GM19193 (cell line): ENCODE data around the gene IFI30.
A peak's percentile ranks its signal among the peaks of the same experiment; 100 is the strongest.

ENCODE experiments used
- POLR2A ChIP-seq: IDR thresholded peaks from 4 replicates; pipeline ENCODE4 v1.6.1; 2011; ENCODE audit not compliant: insufficient read depth, insufficient read length; ENCODE audit errors: extremely low read depth

IFI30 gene

DNA sequence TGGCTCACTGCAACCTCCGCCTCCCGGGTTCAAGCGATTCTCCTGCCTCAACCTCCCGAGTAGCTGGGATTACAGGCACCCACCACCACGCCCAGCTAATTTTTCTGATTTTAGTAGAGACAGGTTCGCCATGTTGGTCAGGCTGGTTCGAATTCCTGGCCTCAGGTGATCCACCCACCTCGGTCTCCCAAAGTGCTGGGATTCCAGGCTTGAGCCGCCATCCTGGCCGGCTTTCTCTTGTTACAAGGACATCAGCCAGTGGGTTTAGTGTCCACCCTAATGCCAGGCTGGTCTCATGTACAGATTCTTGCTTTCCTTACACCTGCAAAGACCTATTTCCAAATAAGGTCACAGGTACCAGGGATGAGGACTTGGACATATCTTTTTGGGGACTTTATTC lies 13.8 kb upstream of the IFI30 start:
- no peak for TF ChIP-seq POLR2A

DNA sequence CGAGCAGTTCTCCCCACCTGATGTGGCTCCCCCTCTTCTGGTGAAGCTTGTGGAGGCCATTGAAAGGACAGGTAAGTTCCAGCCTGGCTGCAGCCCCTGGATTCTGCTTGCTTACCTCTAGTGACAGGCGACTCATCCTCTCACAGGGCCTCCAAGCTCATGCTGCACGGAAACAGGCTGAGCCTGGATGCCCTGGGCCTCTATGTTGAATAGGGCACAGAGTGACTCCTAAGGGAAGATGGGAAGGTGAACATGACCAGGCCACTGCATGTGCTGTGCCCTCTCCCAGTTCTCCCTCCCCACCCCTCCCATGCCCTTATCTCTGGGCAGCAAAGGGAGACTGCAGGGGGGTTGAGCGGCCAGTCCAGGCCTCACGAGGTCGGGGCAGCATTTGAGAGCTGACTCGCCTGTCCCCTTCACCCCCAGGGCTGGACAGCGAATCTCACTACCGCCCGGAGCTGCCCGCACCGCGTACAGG lies 13.1 kb upstream of the IFI30 start:
- TF ChIP-seq POLR2A, result no peak

DNA sequence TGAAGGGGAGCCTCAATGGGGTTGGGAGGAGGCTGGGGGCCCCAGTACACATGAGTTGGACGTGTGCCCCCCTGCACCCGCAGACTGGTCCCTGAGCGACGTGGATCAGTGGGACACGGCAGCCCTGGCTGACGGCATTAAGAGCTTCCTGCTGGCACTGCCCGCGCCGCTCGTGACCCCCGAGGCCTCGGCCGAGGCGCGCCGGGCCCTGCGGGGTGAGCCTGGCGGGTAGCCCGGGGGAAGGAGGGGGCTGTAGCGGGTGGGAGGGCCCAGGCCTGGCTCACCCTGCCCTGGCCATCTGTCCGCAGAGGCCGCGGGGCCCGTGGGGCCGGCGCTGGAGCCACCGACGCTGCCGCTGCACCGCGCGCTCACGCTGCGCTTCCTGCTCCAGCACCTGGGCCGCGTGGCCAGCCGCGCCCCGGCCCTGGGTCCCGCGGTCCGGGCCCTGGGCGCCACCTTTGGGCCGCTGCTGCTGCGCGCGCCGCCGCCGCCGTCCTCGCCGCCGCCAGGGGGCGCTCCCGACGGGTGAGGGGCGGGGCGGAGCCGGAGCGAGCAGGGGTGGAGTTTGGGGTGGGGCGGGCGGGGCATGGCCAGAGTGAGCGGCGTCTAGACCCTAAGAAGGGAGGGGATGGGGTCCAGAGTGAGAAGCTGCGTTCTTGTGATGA lies 12.5 kb upstream of the IFI30 start:
- TF ChIP-seq POLR2A, result peak; percentile 64

DNA sequence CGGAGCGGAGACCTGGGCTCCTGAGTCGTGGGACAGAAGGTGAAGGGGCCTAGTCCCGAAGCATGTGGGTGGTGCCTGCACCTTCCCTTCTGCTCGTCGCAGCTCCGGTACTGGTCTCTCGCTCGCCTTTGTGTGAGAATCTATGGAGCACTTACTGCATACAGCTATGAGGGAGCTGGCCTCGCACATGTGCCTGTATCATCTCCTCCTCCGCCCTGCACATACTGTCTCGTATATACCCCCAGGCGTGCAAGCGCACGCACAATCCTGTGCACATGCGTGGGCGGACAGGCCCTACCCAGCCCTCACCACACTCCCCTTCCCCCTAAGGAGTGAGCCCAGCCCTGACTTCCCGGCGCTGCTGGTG lies 12.0 kb upstream of the IFI30 start:
- no peak for TF ChIP-seq POLR2A

DNA sequence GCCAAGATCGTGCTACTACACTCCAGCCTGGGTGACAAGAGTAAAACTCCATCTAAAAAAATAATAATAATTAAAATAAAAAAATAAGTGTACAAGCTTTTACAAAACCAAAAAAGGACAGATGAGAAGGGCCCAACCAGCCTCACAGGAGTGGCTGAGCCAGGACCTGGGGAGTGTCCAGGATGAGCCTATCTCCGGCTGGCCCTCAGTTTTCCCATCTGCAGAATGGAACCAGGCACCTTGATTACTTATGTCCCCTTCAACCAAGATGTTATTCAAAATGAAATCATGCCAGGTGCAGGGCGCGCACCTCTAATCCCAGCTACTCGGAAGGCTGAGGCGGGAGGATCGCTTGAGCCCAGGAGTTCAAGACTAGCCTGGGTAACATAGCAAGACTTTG lies 9.5 kb upstream of the IFI30 start:
- TF ChIP-seq POLR2A, result no peak

DNA sequence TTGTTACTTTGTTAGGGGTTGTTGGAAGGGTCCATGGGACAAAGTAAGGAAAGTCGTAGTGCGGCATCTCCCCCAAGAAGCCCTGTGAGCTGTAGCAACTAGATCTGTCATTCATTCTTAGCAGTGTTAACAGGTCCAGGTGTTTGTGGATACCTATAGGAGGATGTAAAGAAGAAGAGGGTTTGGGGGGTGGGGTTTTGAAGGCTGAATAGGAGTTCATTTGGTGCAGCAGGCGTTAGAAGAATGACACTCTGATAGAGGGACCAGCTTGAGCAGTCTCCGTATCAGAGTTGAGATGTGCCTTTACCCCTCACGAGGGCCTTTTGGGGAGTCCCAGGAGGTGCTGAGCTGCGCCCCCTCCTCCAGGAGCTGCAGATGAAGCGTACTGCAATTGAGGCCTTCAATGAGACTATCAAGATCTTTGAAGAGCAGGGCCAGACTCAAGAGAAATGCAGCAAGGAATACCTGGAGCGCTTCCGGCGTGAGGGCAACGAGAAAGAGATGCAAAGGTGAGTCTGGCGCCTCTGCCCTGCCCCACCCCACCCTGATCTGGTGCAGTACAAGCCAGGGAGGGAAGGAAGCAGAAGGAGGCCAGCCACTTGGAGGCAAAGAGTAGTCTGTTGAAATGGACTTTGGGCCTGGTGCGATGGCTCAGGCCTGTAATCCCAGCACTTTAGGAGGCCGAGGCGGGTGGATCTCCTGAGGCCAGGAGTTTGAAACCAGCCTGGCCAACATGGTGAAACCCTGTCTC lies 7.6 kb upstream of the IFI30 start:
- TF ChIP-seq POLR2A, result no peak

DNA sequence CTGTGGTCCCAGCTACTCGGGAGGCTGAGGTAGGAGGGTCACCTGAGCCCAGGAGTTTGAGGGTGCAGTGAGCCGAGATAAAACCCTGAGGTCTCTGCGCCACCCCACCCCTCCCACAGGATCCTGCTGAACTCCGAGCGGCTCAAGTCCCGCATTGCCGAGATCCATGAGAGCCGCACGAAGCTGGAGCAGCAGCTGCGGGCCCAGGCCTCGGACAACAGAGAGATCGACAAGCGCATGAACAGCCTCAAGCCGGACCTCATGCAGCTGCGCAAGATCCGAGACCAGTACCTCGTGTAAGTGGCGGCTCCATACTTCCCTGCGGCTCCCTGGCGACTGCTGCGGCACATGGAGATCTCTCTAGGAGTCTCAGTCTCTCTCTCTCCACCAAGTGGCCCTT lies 6.6 kb upstream of the IFI30 start:
- TF ChIP-seq POLR2A, result no peak

DNA sequence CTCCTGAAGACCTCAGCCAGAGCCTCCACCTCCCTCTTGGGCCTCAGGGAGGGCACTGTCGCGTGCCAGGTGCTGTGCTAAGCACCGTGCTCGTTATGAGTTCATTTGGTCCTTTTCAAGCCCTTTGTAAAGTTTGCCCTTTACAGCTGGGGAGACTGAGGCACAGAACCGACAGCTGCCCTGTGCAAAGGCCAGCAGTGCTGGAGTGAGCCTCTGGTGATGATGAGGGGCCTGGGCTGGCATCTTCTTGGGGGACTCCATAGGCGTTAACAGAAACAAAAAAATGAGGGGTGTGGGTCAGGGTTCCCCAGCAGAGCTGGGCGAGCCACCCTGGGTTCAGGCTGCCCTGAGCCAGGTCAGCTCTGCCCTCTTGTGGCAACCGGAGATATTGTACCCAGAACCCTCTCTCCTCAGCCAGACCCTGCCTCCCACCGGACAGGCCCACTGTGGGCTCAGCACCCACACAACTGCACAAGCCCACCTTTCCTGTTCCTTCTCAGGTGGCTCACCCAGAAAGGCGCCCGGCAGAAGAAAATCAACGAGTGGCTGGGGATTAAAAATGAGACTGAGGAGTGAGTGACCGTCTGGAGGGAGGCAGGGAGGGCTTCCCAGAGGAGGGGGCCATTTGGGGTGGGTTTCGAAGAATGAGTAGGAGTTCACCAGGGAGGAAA lies 5.5 kb upstream of the IFI30 start:
- TF ChIP-seq POLR2A, result no peak

DNA sequence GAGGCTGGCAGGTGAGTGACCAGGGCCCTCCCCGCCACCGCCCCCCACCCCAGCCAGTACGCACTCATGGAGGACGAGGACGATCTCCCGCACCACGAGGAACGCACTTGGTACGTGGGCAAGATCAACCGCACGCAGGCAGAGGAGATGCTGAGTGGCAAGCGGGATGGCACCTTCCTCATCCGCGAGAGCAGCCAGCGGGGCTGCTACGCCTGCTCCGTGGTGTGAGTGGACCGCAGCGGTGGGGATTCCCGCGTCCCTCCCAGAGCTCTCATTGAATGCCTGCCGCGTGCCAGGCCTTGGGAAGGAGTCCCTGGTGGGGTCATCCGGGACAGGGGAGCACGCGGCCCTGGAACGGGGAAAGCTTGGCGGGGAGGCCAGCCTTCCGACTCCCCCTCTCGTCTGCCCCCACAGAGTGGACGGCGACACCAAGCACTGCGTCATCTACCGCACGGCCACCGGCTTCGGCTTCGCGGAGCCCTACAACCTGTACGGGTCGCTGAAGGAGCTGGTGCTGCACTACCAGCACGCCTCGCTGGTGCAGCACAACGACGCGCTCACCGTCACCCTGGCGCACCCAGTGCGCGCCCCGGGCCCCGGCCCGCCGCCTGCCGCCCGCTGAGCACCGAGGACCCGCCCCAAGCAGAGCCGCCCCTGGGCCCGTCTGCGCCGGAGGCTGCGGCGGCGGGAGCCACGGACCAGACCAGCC lies 4.8 kb upstream of the IFI30 start:
- TF ChIP-seq POLR2A, result no peak

DNA sequence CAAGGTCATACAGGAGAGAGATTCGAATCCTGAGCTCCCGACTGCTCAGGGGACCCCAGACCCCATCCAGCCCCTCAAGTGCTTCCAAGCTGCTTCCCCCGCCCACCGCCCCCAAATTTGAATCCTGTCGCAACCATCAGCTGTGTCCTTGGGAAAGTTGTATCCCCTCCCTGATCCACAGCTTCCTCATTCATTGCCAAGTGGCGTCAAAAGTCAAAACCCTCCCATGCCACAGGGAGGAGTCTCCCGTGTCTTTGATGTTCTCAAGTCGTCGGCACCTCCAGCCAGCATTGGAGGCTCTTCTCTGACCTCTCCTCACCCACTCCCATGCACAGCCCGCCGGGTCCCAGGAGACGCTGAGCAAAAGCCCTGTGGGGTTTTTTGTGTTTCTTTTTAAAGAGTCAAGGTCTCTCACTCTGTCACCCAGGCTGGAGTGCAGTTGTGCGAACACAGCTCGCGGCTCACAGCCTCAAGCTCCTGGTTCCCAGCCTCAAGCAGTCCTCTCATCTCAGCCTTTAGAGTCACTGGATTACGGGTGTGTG lies 2.8 kb upstream of the IFI30 start:
- peak; percentile 11 for TF ChIP-seq POLR2A

DNA sequence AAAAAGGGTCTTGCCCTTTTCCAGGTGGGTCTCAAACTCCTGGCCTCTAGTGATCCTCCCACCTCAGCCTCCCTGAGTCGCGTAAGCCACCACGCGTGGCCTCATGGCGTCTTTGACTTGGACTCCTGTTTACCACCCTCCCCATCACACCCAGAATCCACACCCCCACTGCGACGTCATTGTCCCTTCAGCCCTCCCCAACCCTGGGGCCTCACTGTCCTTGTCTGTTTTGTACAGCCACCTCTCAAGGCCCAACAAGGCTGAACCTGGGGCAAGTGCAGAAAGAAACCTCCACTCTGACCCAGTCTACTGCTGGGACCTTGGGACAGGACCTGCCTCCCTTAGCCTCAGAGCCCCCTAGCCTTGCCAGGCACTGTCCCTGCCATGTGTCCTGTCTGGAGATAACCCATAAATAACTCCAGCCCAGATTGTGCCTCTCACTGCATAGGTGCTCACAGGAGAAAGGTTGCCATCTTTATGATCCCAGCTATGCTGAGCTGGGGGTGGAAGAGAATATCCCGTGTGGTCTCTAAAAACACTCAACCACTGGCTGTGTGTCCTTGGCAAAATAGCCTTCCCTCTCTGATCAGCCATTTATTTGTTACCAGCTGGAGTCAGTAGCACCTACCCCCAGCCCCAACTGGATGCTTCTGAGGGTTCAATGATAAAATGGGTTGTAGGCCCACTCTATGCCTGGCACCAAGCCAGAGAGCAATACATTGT lies 1.8 kb upstream of the IFI30 start:
- TF ChIP-seq POLR2A, result no peak

DNA sequence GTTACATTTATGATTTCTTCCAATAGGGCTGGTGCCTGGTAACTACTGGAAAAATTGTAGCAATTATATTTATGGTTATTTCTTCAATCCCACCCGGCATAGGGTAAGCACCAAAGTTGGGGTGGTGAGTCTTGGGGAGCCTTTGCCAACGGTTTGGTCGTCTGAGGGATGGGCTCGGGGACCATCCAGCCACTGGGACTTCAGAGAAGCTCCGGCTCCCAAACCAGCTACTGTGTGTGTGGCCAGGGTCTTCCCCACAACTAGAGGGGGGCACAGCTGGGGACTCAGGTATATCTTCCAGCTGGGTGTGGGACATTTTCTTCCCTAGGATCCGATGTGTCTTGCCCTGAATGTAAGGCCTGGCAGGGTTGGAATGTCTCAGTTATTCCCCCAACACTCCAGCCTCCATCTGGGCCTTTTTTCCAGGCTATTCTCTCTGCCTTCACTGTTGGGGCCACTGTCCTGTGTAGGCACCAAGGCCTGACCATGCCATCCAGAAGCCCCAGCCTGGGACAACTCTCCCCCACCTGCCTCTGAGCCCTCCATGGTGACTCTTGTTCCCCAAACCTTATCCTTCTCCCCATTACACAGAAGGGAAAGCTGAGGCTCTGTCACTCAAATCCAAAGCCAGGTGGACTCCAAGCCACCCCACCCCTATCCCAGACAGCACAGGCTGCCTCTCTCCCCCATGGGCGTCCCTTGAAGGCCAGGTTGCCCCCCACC lies 1.1 kb upstream of the IFI30 start:
- no peak for TF ChIP-seq POLR2A

DNA sequence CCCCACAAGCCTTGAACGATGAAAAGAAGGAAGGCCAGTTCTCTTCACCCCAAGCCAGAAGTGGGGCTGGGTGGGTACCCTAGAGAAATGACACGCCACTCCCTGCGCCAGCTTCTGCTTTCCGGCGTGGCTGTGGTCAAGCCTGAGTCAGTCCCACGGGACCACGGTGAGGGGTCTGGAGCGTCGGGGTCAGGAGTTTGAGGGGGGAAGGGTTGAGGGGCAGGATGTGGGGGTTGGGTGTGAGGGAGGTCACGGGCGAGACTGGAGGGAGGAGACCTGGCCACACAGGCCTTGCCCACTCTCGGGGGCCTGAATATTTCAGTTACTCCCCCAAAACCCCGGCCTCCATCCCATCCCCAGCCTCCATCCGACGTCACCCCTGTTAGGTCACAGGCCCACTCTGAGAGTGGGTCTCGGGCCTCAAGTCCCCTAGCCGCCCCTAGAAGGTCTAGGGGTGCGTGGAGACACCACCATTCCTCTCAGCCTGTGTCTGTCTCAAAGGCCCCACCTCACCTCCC lies 500 bp upstream of the IFI30 start:
- TF ChIP-seq POLR2A, result no peak
